B cell (primary cell): ENCODE measurements around the gene SMIM22. TPM values are rescaled to one million over a fixed set of nuclear protein-coding genes. Genes with fewer than 3 reads are reported as not detected.

Experiments
- ATAC-seq: fragments of 200-7000 bp; cut with Tn5 transposase; one replicate; pipeline ENCODE4 v1.10.0; 2021; ENCODE audit warnings: low read depth, mild to moderate bottlenecking, moderate number of reproducible peaks, moderate library complexity
- CTCF ChIA-PET: fragments of 350-600 bp; sonication (Branson Sonifier 250); formaldehyde crosslinking; loops from one replicate; lab custom pipeline; 2021; ENCODE audit warnings: antibody characterized with exemption, inconsistent platforms; lab: Charles Lee
- POLR2A ChIA-PET: fragments of 350-600 bp; sonication (Branson Sonifier 250); formaldehyde crosslinking; loops from one replicate; lab custom pipeline; 2021; ENCODE audit warnings: antibody characterized with exemption; lab: Charles Lee
- DNase-seq: peaks from one replicate; pipeline ENCODE4 v3.0.0; 2013
- H2AFZ ChIP-seq: 2 replicates; pipeline ENCODE4 v1.6.1; 2012; ENCODE audit warnings: mild to moderate bottlenecking, low read depth, low read length; ENCODE audit not compliant: insufficient read depth, poor library complexity, severe bottlenecking
- H3K27ac ChIP-seq, 2 donors: 1 replicate in 1 of 2; 2 replicates in 1 of 2; pipeline ENCODE4 v1.5.1; 2012 to 2013; ENCODE audit warnings: low read length in 2 of 2, mild to moderate bottlenecking in 2 of 2, moderate library complexity in 1 of 2
- H3K27me3 ChIP-seq, 4 experiments: fragments of 200-600 bp in 1 of 4; sonication (generic) in 1 of 4; replicated peaks in 1 of 4; 1 replicate in 2 of 4; 2 replicates in 2 of 4; pipeline versions ENCODE4 v1.6.1 to v1.7.0; 2013 to 2016; ENCODE audit warnings: low read length in 3 of 4, mild to moderate bottlenecking in 2 of 4, mixed read lengths in 1 of 4, moderate library complexity in 1 of 4; ENCODE audit not compliant: insufficient read depth in 4 of 4, control insufficient read depth in 3 of 4; ENCODE audit errors: control extremely low read depth in 1 of 4
- H3K36me3 ChIP-seq, 2 experiments: replicated peaks in 1 of 2; 1 replicate in 1 of 2; 2 replicates in 1 of 2; pipeline versions ENCODE4 v1.6.1 to v1.7.1; 2013; ENCODE audit warnings: low read length in 1 of 2; ENCODE audit not compliant: insufficient read depth in 2 of 2, control insufficient read depth in 1 of 2; ENCODE audit errors: control extremely low read depth in 1 of 2, extremely low read depth in 1 of 2
- H3K4me1 ChIP-seq, 2 donors: fragments of 200-600 bp in 1 of 2; sonication (generic) in 1 of 2; 1 replicate in 1 of 2; 2 replicates in 1 of 2; pipeline versions ENCODE4 v1.5.1 to v1.6.1; 2013 to 2017; ENCODE audit warnings: low read length in 2 of 2; ENCODE audit not compliant: control insufficient read depth in 2 of 2, insufficient read depth in 2 of 2
- H3K4me2 ChIP-seq: replicated peaks from 2 replicates; pipeline ENCODE3; 2012; ENCODE audit warnings: mild to moderate bottlenecking, low read depth, low read length; ENCODE audit not compliant: poor library complexity, severe bottlenecking
- H3K4me3 ChIP-seq, 5 experiments: fragments of 200-600 bp in 1 of 5; sonication (generic) in 1 of 5; 1 replicate in 3 of 5; 2 replicates in 2 of 5; pipeline versions ENCODE4 v1.5.1 to v1.7.0; 2011 to 2016; ENCODE audit warnings: low read length in 4 of 5, mild to moderate bottlenecking in 4 of 5, low read depth in 2 of 5, control low read depth in 1 of 5, moderate library complexity in 1 of 5; ENCODE audit not compliant: insufficient read depth in 1 of 5; ENCODE audit errors: control extremely low read depth in 1 of 5, extremely low read depth in 1 of 5
- H3K79me2 ChIP-seq: fragments of 200-600 bp; sonication (generic); one replicate; pipeline ENCODE4 v1.6.0; 2016; ENCODE audit warnings: low read length; ENCODE audit not compliant: control insufficient read depth, insufficient read depth
- H3K9ac ChIP-seq: fragments of 200-600 bp; sonication (generic); 2 replicates; pipeline ENCODE4 v1.6.1; 2017; ENCODE audit warnings: mild to moderate bottlenecking, low read length, moderate library complexity
- H3K9me3 ChIP-seq, 3 donors: one replicate each; pipeline versions ENCODE4 v1.6.1 to v1.7.1; 2013; ENCODE audit warnings: low read length in 2 of 3; ENCODE audit not compliant: control insufficient read depth in 2 of 3, insufficient read depth in 1 of 3; ENCODE audit errors: control extremely low read depth in 1 of 3
- H4K20me1 ChIP-seq: 2 replicates; pipeline ENCODE4 v1.6.0; 2012; ENCODE audit warnings: mild to moderate bottlenecking, low read length; ENCODE audit not compliant: insufficient read depth, control insufficient read depth, poor library complexity, severe bottlenecking
- H3K27ac Mint-ChIP-seq: one replicate; pipeline ENCODE4 v1.8.0; 2021; ENCODE audit warnings: mixed read lengths
- H3K27me3 Mint-ChIP-seq: one replicate; pipeline ENCODE4 v1.8.0; 2021; ENCODE audit warnings: mixed read lengths
- H3K4me1 Mint-ChIP-seq: one replicate; pipeline ENCODE4 v1.8.0; 2021; ENCODE audit warnings: mixed read lengths
- H3K4me3 Mint-ChIP-seq: one replicate; pipeline ENCODE4 v1.8.0; 2021; ENCODE audit warnings: mixed read lengths
- H3K9me3 Mint-ChIP-seq: one replicate; pipeline ENCODE4 v1.8.0; 2022; ENCODE audit warnings: mixed read lengths; ENCODE audit not compliant: insufficient read depth
- EZH2 ChIP-seq: IDR thresholded peaks from 2 replicates; pipeline ENCODE4 v1.6.1; 2012; ENCODE audit warnings: borderline replicate concordance, low read depth, mild to moderate bottlenecking, moderate library complexity, low read length; ENCODE audit not compliant: insufficient read depth, poor library complexity, severe bottlenecking
- WGBS: methylation state at CpG from one replicate; pipeline ENCODE4 v1.1.5; 2013; ENCODE audit warnings: missing lambda C conversion rate; ENCODE audit not compliant: insufficient coverage; 5-methylcytosine and 5-hydroxymethylcytosine counted together
- intact Hi-C: fragments of 100-400 bp; cut with micrococcal nuclease; formaldehyde crosslinking; loops from one replicate; pipeline ENCODE4 v1.10.0; 2022
- polyA plus RNA-seq: library from polyadenylated mRNA; depleted of rRNA; stranded (reverse); fragments of >200 nt; gene quantifications from 2 replicates; pipeline ENCODE4 v1.2.3, GENCODE V29; 2012
- total RNA-seq, 2 donors: library from RNA; stranded (reverse); fragments of 120-200 nt in 1 of 2; gene quantifications; 1 replicate in 1 of 2; 2 replicates in 1 of 2; pipeline versions ENCODE4 v1.2.3 to v1.2.4, GENCODE V29; 2013 to 2022
- TF ChIP-seq, protein P1 (sequence below): fragments of 200-600 bp; IDR thresholded peaks from one replicate; pipeline ENCODE4 v1.8.0; 2022; ENCODE audit warnings: antibody characterized with exemption, mild to moderate bottlenecking

The SMIM22 gene
- total and polyA plus RNA-seq, 2 donors (not counting 1 experiment from before 2014, with no cell fraction given) = not detected

DNA sequence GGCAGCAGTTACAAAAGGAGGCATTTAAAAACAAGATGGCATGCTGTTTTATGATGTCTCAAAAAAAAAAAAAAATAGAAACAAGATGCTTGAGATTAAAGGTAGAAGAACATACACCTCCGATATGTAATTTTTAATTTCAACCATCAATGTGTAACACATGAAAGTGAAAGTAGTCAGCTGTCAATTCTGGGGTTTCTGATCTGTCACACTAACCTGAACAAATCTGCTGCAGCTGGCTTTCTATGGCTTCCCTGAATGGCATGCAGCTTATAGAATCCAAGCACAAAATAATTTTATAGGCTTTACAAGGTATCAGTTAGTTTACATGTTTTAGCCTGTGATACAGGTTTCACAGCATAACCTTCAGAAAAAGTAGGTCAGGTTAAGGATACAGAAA, 38.4 kb downstream of the SMIM22 start:
- no peak overlapping the region for H3K4me3 ChIP-seq
- H3K27ac ChIP-seq = peak overlapping the region in 1 of 2 donors; percentile 62
- POLR2A ChIA-PET = no interaction called here
- CTCF ChIA-PET = interaction anchor here (0.7 kb wide), 1 partner anchor 31 kb away, joined by 3 read pairs; the partner anchor contains the start of gene ROGDI
- no CpG with 5 or more reads among the region's 1 CpG for WGBS
- peaks cover 16 to 23% of the 10 kb centered on the region in 2 donors for H3K4me1 ChIP-seq
- no peaks in the 10 kb centered on the region for H3K27me3 ChIP-seq
- H3K9ac ChIP-seq = no peak overlapping the region
- H3K9me3 Mint-ChIP-seq = no peaks in the 10 kb centered on the region
- DNase-seq (no peak), ATAC-seq (no peak)
- H3K36me3 ChIP-seq = peaks cover 14 to 62% of the 10 kb centered on the region in 2 experiments
- H3K79me2 ChIP-seq = peaks cover 48% of the 10 kb centered on the region
- intact Hi-C loops = no loop called here
- H3K27me3 Mint-ChIP-seq = no peaks in the 10 kb centered on the region
- no peak overlapping the region for H3K4me3 Mint-ChIP-seq
- H3K4me1 Mint-ChIP-seq = peaks cover 20% of the 10 kb centered on the region
- H2AFZ ChIP-seq = no peak overlapping the region
- no peaks in the 10 kb centered on the region for H3K9me3 ChIP-seq
- peak overlapping the region; percentile 33 for H3K4me2 ChIP-seq
- no peak for TF ChIP-seq EZH2
- TF ChIP-seq, protein P1, sequence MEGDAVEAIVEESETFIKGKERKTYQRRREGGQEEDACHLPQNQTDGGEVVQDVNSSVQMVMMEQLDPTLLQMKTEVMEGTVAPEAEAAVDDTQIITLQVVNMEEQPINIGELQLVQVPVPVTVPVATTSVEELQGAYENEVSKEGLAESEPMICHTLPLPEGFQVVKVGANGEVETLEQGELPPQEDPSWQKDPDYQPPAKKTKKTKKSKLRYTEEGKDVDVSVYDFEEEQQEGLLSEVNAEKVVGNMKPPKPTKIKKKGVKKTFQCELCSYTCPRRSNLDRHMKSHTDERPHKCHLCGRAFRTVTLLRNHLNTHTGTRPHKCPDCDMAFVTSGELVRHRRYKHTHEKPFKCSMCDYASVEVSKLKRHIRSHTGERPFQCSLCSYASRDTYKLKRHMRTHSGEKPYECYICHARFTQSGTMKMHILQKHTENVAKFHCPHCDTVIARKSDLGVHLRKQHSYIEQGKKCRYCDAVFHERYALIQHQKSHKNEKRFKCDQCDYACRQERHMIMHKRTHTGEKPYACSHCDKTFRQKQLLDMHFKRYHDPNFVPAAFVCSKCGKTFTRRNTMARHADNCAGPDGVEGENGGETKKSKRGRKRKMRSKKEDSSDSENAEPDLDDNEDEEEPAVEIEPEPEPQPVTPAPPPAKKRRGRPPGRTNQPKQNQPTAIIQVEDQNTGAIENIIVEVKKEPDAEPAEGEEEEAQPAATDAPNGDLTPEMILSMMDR = no peak
- peaks cover 50% of the 10 kb centered on the region for H4K20me1 ChIP-seq
- no peak overlapping the region for H3K27ac Mint-ChIP-seq

DNA sequence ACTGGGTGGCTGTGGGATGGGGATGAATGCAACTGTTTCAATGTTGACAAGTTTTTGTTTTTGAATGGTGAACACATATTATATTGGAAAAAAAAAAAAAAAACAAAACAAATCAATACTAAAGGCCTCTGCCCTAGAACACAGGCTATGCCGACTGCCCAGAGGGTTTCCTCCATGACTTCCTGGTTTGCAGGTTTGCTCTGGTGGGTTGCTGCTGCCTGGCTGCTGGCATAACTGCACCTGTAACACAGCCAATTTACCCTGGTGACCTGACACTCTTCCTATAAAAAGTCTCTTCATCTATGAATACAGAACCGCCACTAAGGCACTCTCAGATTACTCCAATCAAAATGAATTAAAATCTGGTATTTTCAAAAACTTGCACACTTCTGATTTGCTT, 41.6 kb downstream of the SMIM22 start:
- Histone ChIP-seq H3K4me2 (no peak overlapping the region), H3K27ac (no peak overlapping the region), H3K4me3 (no peak overlapping the region), H3K9me3 (no peaks in the 10 kb centered on the region), H3K27me3 (no peaks in the 10 kb centered on the region), H2AFZ (no peak overlapping the region), H3K79me2 (peaks cover 29% of the 10 kb centered on the region), H4K20me1 (peaks cover 42% of the 10 kb centered on the region), H3K36me3 (peaks cover 21 to 67% of the 10 kb centered on the region in 2 experiments), H3K4me1 (peaks cover 16 to 23% of the 10 kb centered on the region in 2 donors), H3K9ac (no peak overlapping the region)
- ChIA-PET POLR2A (no interaction called here), CTCF (no interaction called here)
- DNase-seq (no peak), ATAC-seq (no peak)
- no peak for TF ChIP-seq EZH2
- TF ChIP-seq, protein P1 = no peak
- Mint-ChIP-seq H3K9me3 (no peaks in the 10 kb centered on the region), H3K4me1 (peaks cover 19% of the 10 kb centered on the region), H3K27me3 (no peaks in the 10 kb centered on the region), H3K27ac (no peak overlapping the region), H3K4me3 (no peak overlapping the region)
- WGBS = 100% methylated on average over 2 of the region's 2 CpGs
- intact Hi-C loops = no loop called here
